Measurements from ENCODE around the gene COL18A1.

COL18A1 gene

DNA sequence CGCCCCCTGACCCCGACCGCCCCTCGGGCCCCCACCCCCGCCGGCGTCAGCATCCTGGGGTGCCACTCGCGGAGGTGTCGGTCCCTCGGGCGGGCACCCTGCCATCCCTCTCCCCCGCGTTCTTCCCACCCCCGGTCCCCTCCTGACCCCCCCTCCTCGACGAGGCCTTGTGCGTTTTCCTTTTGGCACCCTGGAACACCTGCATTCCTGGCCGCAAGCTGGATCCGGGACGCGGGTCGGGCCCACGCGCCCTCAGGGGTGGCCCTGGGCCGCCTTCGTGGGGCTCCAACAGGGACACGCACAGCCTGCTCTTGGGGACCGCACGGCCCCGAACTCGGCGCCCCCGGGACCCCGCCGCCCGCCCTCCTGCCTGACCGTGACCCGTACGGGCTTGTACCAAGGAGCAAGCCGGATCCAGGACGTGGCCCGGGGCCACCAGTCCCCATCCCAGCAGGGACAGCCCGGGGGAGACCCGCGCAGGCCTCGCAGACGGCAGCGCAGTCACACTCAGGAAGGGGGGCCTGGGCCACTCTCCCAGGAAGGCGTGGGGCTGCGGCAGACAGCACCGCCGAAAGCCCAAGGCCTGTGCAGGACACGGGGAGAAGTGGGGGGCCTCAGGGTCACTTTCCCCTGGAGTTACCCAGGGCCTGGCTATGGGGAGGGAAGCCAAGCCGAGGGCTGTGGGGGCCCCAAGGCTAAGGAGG is 137.9 kb downstream of the COL18A1 start:
- DNase-seq (ENCODE audit: low read depth, low spot score) = no peak
- H3K4me3 ChIP-seq (ENCODE audit: low read depth, low read length) = peak overlapping the region; percentile 61
- ChIA-PET POLR2A (no interaction called here), CTCF (interaction anchor here (1.1 to 1.4 kb wide), 2 partner anchors 13 to 406 kb away, joined by 3 to 6 read pairs; no protein-coding TSS in a partner anchor)
- TF ChIP-seq, protein P1, sequence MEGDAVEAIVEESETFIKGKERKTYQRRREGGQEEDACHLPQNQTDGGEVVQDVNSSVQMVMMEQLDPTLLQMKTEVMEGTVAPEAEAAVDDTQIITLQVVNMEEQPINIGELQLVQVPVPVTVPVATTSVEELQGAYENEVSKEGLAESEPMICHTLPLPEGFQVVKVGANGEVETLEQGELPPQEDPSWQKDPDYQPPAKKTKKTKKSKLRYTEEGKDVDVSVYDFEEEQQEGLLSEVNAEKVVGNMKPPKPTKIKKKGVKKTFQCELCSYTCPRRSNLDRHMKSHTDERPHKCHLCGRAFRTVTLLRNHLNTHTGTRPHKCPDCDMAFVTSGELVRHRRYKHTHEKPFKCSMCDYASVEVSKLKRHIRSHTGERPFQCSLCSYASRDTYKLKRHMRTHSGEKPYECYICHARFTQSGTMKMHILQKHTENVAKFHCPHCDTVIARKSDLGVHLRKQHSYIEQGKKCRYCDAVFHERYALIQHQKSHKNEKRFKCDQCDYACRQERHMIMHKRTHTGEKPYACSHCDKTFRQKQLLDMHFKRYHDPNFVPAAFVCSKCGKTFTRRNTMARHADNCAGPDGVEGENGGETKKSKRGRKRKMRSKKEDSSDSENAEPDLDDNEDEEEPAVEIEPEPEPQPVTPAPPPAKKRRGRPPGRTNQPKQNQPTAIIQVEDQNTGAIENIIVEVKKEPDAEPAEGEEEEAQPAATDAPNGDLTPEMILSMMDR (IDR thresholded peaks at IDR 0.05; ENCODE audit: insufficient read depth, low read length, missing control alignments) = no peak

DNA sequence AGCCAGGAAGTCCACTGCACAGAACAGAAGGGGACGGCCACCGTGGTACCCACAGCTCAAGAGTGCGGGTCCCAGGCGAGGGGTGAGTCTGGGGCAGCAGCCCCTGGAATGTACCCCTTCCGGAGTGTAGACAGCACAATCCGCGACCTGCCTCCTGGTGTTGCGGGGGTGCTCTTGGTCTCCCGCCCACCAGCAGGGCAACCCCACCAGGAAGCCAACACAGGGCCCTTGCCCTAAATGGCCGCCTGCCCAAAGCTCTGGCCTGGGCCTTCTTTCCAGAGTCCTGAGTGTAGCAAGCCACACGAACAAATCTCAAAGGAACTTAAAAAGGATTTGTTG is 138.4 kb downstream of the COL18A1 start:
- TF ChIP-seq, protein P1 (IDR thresholded peaks at IDR 0.05; ENCODE audit: insufficient read depth, low read length, missing control alignments) = no peak
- no peak overlapping the region; the same call in 1 of the 2 replicates for H3K4me3 ChIP-seq (ENCODE audit: low read depth, low read length)
- ChIA-PET POLR2A (no interaction called here), CTCF (interaction anchor here (1.1 to 1.4 kb wide), 3 partner anchors 13 to 407 kb away, joined by 3 to 6 read pairs (median 4); no protein-coding TSS in a partner anchor)
- no peak for DNase-seq (ENCODE audit: low read depth, low spot score)

DNA sequence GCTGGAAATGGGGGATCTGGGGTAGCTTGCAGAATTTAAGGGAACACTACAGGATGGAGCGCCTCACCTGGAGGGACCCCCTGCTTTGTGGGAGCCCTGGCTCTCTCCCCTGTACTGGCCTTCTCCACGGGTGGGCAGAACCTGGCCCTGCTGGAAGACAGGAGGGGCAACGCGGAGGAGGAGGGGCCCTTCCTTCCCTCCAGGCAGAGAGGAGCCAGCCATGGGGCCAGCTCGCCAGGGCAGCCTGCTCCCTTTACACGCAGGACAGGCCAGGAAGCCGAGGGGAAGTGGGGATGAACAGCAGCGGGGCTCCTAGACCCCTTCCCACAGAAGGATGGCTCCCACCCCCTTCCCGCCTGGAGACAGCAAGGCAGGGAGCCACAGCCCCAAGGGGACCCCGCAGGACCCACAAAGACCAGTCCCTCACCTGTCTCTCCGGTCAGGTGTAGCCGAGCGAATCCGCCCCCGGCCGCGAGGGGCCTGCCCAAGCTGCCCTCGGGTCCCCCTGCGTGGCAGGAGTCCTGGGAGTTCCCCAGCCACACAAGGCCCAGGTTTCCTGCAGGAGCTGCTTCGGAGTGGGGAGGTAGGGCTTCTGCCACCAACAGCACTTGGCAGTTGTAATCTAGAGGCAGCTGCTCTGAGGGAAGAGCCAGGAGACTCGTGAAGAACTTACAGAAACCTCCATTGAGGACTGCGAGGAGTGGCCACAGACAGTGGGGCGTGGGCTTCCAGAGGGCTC is 138.9 kb downstream of the COL18A1 start:
- DNase-seq (ENCODE audit: low read depth, low spot score) = no peak
- TF ChIP-seq, protein P1 (IDR thresholded peaks at IDR 0.05; ENCODE audit: insufficient read depth, low read length, missing control alignments) = no peak
- POLR2A ChIA-PET = no interaction called here
- H3K4me3 ChIP-seq (ENCODE audit: low read depth, low read length) = no peak overlapping the region
- CTCF ChIA-PET = interaction anchor here (0.9 to 1.4 kb wide), 4 partner anchors 12 to 407 kb away, joined by 3 to 6 read pairs (median 4); no protein-coding TSS in a partner anchor

DNA sequence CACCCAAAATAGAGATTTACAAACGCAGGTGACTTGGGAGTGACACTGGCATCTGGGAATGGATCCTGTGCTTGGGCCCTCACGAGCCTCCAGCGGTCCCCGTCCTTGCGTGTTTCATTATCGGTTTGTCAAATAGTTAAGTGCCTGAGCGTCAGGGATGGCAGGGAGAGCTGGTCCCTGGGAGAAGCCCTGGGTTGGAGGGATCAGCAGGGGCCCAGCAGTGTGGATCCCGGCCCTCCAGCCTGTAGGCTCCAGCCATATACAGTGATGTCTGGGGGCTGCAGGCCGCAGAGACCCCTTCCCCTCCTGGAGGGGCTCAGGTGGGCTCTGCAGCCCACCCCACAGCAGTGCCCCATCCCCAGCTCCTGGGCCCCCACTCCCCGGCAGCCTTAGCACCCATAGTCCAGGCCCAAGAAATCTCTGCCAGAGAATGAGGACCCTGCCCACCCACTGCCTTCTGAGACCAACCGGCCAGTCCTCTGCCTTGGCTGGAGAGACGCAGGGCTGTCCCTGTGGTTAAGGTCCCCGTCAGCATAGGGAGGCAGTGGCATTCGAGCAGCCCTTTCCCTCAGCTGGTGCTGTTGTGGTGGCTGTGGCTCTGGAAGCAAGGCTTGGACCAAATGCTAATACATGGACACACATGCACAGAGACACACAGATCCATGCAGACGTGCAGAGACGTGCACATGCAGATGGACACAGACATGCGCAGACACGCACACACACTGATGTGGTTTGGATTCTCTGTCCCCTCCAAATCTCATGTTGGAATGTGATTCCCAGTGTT is 139.7 kb downstream of the COL18A1 start:
- no peak overlapping the region for H3K4me3 ChIP-seq (ENCODE audit: low read depth, low read length)
- ChIA-PET POLR2A (no interaction called here), CTCF (interaction anchor here (0.9 to 1.2 kb wide), 2 partner anchors 24 to 52 kb away, joined by 3 to 4 read pairs; no protein-coding TSS in a partner anchor)
- no peak for DNase-seq (ENCODE audit: low read depth, low spot score)
- TF ChIP-seq, protein P1 (IDR thresholded peaks at IDR 0.05; ENCODE audit: insufficient read depth, low read length, missing control alignments) = no peak

DNA sequence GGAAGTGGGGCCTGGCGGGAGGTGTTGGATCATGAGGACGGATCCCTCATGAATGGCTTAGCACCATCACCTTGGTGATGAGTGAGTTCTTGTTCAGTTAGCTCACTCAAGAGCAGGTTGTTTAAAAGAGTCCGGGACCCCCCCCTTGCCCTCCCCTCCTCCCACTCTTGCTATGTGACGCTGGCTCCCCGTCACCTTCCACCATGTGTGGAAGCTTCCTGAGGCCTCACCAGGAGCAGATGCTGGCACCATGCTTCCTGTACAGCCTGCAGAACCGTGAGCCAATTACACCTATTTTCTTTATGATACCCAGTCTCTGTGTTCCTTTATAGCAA is 140.2 kb downstream of the COL18A1 start:
- no peak overlapping the region for H3K4me3 ChIP-seq (ENCODE audit: low read depth, low read length)
- ChIA-PET POLR2A (no interaction called here), CTCF (no interaction called here)
- DNase-seq (ENCODE audit: low read depth, low spot score) = no peak
- TF ChIP-seq, protein P1 (IDR thresholded peaks at IDR 0.05; ENCODE audit: insufficient read depth, low read length, missing control alignments) = no peak

All from AG04449 (cell line).